Activated naive CD8-positive, alpha-beta T cell (primary cell): ENCODE measurements around the gene NODAL.
"Not testable (repeated sequence)": the region's sequence is repeated elsewhere in the genome, so short reads cannot be mapped to it uniquely, and the experiment has no call there.

Source experiments
- H3K27ac Mint-ChIP-seq: one replicate; pipeline ENCODE4 v1.8.0; 2021; ENCODE audit warnings: mixed read lengths
- H3K27me3 Mint-ChIP-seq: one replicate; pipeline ENCODE4 v1.8.0; 2021; ENCODE audit warnings: mixed read lengths
- H3K36me3 Mint-ChIP-seq: one replicate; pipeline ENCODE4 v1.8.0; 2021; ENCODE audit warnings: mixed read lengths
- H3K4me1 Mint-ChIP-seq: one replicate; pipeline ENCODE4 v1.8.0; 2021; ENCODE audit warnings: low read depth, mixed read lengths
- H3K4me3 Mint-ChIP-seq: one replicate; pipeline ENCODE4 v1.8.0; 2021; ENCODE audit warnings: mild to moderate bottlenecking, mixed read lengths
- H3K9me3 Mint-ChIP-seq: one replicate; pipeline ENCODE4 v1.8.0; 2021; ENCODE audit warnings: low read depth, mixed read lengths

The NODAL gene

DNA sequence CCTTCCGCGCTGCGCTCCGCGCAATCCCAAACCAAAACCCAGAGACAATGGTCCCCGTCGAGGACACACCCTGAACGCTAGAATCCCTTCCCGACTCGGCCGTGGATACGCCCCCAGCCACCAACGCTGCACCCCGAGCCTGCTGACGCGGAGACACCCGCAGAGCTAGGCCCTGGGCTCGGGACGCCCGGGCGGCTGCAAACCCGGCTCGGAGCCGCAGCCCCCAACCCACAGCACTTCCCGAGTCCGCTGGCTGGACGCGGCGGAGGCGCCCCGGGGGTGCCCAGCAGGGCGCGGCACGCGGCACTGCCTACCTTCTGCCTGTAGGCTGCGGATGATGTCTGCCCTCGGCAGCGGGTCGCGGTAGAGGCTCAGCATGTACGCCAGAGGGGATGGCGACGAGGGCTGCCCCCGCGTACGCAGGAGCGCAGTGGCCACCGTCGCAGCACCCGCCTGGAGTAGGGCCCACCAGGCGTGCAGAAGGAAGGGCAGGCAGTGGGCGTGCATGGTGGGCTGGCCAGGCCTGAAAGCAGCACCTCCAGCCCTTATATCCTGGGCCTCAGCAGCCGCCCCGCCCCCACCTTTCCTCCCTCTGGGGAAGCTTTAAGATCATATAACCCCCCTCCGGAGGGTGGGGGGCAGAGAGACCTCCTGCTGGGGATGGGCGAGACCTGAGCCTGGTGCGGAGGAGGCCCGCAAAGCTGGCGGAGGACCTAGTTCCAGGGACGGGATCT is at the start of gene NODAL:
NODAL (minus strand) TSS at position 521 of the 734 bp plus-strand sequence; CDS start at position 507, 14 bp downstream.
- Mint-ChIP-seq H3K27me3 (peaks cover 18% of the 10 kb centered on the region), H3K4me3 (peak within 1 kb of the TSS; percentile 84), H3K4me1 (peaks cover 12% of the 10 kb centered on the region), H3K27ac (peak within 1 kb of the TSS; percentile 46), H3K36me3 (peaks cover 2% of the 10 kb centered on the region), H3K9me3 (no peaks in the 10 kb centered on the region)

- Mint-ChIP-seq H3K4me1 (peaks cover 15% of the 10 kb centered on the region), H3K9me3 (no peaks in the 10 kb centered on the region), H3K27me3 (no peaks in the 10 kb centered on the region), H3K36me3 (no peaks in the 10 kb centered on the region), H3K4me3 (no peak overlapping the region), H3K27ac (no peak overlapping the region)
These were observed 48.7 kb upstream of the NODAL start for GRCh38 chr10:70490142-70490541.

- Mint-ChIP-seq H3K4me1 (no peaks in the 10 kb centered on the region), H3K9me3 (no peaks in the 10 kb centered on the region), H3K27ac (no peak overlapping the region), H3K27me3 (no peaks in the 10 kb centered on the region), H3K4me3 (no peak overlapping the region), H3K36me3 (no peaks in the 10 kb centered on the region)
These were observed 46.3 kb upstream of the NODAL start for GRCh38 chr10:70487824-70488223.

GRCh38 chr10:70483872-70484271 is 42.4 kb upstream of the NODAL start:
- not testable (repeated sequence) for H3K27ac Mint-ChIP-seq, H3K4me3 Mint-ChIP-seq, H3K9me3 Mint-ChIP-seq, H3K36me3 Mint-ChIP-seq, H3K27me3 Mint-ChIP-seq
- H3K4me1 Mint-ChIP-seq: peaks cover 20% of the 10 kb centered on the region

DNA sequence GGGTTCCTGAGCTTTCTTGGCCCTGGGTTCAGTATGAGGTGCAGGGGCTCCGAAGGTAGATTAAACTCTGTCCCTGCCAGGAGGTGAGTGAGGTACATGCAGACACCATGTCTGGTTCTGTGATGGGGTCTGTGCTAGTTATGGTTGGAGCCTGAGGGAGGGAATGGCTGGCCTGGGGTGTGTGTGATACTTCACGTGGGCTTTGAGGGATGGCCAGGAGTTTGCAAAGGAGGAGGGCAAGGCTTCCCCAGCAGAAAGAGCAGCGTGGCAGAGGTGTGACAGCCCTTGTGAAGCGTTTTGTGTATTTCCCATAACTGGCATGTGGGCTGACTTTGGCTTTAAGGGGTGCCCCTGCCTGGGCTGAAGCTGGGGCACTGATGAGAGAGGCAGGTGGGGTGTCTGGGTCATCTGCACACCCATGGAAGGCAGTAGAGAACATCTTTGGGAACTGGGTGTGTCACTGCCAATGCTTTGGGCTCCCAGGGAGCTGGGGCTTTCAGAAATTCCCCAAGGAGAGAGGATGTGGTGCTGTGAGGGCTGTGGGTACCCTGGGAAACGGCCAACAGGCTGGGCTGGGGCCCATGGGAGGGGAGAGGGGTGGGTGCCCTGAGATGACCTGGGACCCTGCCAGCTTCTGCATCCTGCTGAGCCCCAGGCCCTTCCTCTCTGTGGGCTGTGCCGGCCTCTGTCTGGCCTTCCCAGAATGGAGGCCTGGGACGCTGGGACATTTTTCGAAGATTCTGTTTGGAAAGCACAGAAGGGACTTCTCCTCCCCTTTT is 41.7 kb upstream of the NODAL start:
- H3K36me3 Mint-ChIP-seq: no peaks in the 10 kb centered on the region
- H3K4me3 Mint-ChIP-seq: no peak overlapping the region
- no peak overlapping the region for H3K27ac Mint-ChIP-seq
- H3K9me3 Mint-ChIP-seq: no peaks in the 10 kb centered on the region
- peaks cover 1% of the 10 kb centered on the region for H3K27me3 Mint-ChIP-seq
- H3K4me1 Mint-ChIP-seq: peaks cover 20% of the 10 kb centered on the region

GRCh38 chr10:70481831-70482530 is 40.5 kb upstream of the NODAL start:
- peaks cover 29% of the 10 kb centered on the region for H3K4me1 Mint-ChIP-seq
- no peak overlapping the region for H3K4me3 Mint-ChIP-seq
- no peaks in the 10 kb centered on the region for H3K36me3 Mint-ChIP-seq
- H3K9me3 Mint-ChIP-seq: no peaks in the 10 kb centered on the region
- peaks cover 1% of the 10 kb centered on the region for H3K27me3 Mint-ChIP-seq
- no peak overlapping the region for H3K27ac Mint-ChIP-seq

- no peaks in the 10 kb centered on the region for H3K36me3 Mint-ChIP-seq
- H3K27me3 Mint-ChIP-seq: peaks cover 1% of the 10 kb centered on the region
- H3K4me3 Mint-ChIP-seq: no peak overlapping the region
- H3K27ac Mint-ChIP-seq: peak overlapping the region; percentile 66
- H3K9me3 Mint-ChIP-seq: no peaks in the 10 kb centered on the region
- H3K4me1 Mint-ChIP-seq: peaks cover 36% of the 10 kb centered on the region
These were observed 39.6 kb upstream of the NODAL start for GRCh38 chr10:70481105-70481504.

- H3K36me3 Mint-ChIP-seq: no peaks in the 10 kb centered on the region
- H3K9me3 Mint-ChIP-seq: no peaks in the 10 kb centered on the region
- peaks cover 40% of the 10 kb centered on the region for H3K4me1 Mint-ChIP-seq
- H3K27ac Mint-ChIP-seq: peak overlapping the region; percentile 66
- peak overlapping the region; percentile 81 for H3K4me3 Mint-ChIP-seq
- peaks cover 1% of the 10 kb centered on the region for H3K27me3 Mint-ChIP-seq
These were observed 38.9 kb upstream of the NODAL start for GRCh38 chr10:70480239-70480861.

GRCh38 chr10:70479626-70480238 is 38.3 kb upstream of the NODAL start:
- Mint-ChIP-seq H3K36me3 (no peaks in the 10 kb centered on the region), H3K9me3 (no peaks in the 10 kb centered on the region), H3K4me1 (peaks cover 42% of the 10 kb centered on the region), H3K4me3 (peak overlapping the region; percentile 81), H3K27ac (peak overlapping the region; percentile 34), H3K27me3 (peaks cover 1% of the 10 kb centered on the region)

DNA sequence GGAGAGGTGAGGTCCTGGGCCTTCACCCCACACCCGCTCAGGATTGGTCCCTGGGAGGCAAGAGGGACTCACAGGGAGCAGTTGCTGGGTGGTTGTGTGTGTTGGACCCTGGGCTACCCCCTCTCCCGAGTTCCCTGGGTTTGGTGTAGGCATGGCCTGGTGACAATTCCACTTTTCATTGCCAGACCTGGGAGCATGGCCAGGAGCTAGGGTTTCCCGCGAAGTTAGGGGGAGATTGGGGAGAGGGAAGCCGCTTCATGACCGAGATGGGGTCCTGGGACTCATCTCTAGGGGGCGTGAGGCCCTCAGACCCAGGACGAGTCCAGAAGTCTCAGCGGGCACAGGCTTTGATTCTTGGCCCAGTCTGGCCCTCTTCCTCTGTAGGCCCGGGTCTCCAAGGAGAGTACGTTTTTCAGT is 37.7 kb upstream of the NODAL start:
- Mint-ChIP-seq H3K4me3 (peak overlapping the region; percentile 81), H3K27ac (no peak overlapping the region), H3K4me1 (peaks cover 42% of the 10 kb centered on the region), H3K9me3 (no peaks in the 10 kb centered on the region), H3K27me3 (peaks cover 1% of the 10 kb centered on the region), H3K36me3 (no peaks in the 10 kb centered on the region)

DNA sequence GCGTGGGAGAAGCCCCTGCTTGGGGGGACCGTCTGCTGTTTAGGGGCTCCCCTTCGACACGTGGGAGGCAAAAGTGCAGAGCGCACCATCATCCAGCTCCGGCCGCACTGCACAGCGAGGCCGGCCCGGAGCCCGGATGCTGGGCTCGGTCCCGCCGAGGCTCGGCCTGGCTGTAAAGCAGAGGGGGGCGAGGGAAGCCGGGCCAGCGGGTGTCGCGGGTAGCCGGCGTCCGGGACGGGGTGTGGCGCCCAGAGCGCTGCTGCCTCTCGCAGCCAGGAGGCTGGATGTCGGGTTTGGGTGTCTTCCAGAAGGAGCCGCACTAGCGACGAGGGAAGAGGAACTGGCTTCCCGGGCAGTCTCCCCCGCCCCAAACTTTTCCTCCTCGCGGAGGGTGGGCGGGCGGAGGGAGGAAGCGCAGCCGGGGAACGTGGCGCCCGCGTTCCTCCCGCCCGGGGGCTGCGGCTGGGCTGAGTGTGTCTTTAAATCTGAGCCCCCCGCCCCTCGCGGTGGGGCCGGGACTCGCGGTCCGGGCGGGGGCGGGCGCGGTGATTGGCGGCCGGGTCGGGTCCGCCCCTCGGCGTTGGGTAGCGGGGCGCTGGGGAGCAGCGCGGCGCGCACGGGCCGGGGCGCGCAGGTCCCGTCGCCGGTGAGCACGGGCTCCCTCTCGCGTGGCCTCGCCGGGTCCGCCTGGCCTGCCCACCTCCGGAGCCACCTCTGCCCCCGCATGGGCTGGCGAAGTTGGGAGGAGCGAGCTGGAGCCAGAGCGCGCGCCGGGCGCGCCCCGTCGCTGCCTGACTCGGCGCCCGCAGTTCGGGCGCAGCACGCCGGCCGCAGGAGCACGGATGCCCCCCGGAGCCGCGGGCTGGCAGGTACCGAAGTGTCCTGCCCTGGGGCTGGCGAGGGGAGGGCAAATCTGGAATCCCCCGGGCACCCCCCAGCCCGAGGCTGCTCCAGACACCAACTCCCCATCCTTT is 37.0 kb upstream of the NODAL start, which contains the start of gene PALD1:
PALD1 (plus strand) TSS at position 577 of the 974 bp plus-strand sequence. CDS start 47,185 bp downstream, outside the sequence.
- Mint-ChIP-seq H3K9me3 (no peaks in the 10 kb centered on the region), H3K4me3 (peak within 1 kb of the TSS; percentile 81), H3K36me3 (no peaks in the 10 kb centered on the region), H3K27me3 (peaks cover 1% of the 10 kb centered on the region), H3K4me1 (peaks cover 42% of the 10 kb centered on the region), H3K27ac (peak within 1 kb of the TSS; percentile 83)

DNA sequence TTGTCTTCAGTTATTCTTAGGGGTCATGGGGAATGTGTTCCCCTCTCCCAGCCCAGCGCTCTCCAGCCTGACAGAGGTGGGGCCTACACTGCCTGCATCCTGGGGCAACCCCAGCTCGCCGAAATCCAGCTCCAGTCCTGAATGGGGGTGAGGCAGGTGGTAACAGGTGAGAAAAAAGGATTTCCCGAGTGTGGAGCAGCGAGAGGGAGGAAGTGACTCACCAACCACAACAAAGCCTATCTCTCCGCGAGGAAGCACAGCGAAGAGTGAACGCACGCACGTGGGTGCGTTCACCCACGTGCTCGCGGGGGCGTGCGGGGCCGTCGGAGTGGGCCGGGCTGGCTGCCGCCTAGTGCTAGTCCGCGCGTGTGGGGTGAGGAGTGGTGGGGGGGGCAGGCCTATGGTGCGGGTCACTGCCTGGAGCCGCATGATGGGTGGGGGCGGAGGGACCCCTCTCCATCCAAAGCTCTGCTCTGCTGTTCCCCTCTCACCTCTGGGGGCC is 36.2 kb upstream of the NODAL start:
- H3K9me3 Mint-ChIP-seq: no peaks in the 10 kb centered on the region
- H3K27me3 Mint-ChIP-seq: peaks cover 1% of the 10 kb centered on the region
- H3K4me3 Mint-ChIP-seq: peak overlapping the region; percentile 76
- no peaks in the 10 kb centered on the region for H3K36me3 Mint-ChIP-seq
- H3K27ac Mint-ChIP-seq: peak overlapping the region; percentile 83
- peaks cover 42% of the 10 kb centered on the region for H3K4me1 Mint-ChIP-seq
